IPS-NIHi11 (cell line): ENCODE measurements around the gene PTGIR.
"Not testable (repeated sequence)": the region's sequence is repeated elsewhere in the genome, so short reads cannot be mapped to it uniquely, and the experiment has no call there.

Experiments
- DNase-seq: peaks from one replicate; pipeline ENCODE4 v3.0.0; 2012; ENCODE audit warnings: mixed read lengths, low spot score

The PTGIR gene

GRCh38 chr19:46637224-46637623, 12.3 kb upstream of the PTGIR start:
- DNase-seq: no peak

GRCh38 chr19:46635920-46636761, 11.3 kb upstream of the PTGIR start, which contains the start of gene GNG8:
Gene GNG8, minus strand, starts transcription at chr19:46636202. Its CDS starts 1,520 bp downstream, at chr19:46634682.
- DNase-seq: peak; percentile 20

GRCh38 chr19:46634656-46635218, 9.8 kb upstream of the PTGIR start:
- DNase-seq: peak; percentile 29

GRCh38 chr19:46634045-46634655, 9.3 kb upstream of the PTGIR start:
- DNase-seq: peak; percentile 97

- no peak for DNase-seq
These were observed 8.2 kb upstream of the PTGIR start for GRCh38 chr19:46633130-46633529.

- DNase-seq: no peak
These were observed 6.6 kb upstream of the PTGIR start for GRCh38 chr19:46631481-46631880.

GRCh38 chr19:46630586-46631205, 5.8 kb upstream of the PTGIR start:
- DNase-seq: no peak

- DNase-seq: no peak
These were observed 4.7 kb upstream of the PTGIR start for GRCh38 chr19:46629546-46630025.

GRCh38 chr19:46628970-46629369, 4.1 kb upstream of the PTGIR start:
- DNase-seq: not testable (repeated sequence)

GRCh38 chr19:46626446-46626845, 1.6 kb upstream of the PTGIR start:
- DNase-seq: no peak

- DNase-seq: no peak
These were observed 842 bp upstream of the PTGIR start for GRCh38 chr19:46625731-46626130.

GRCh38 chr19:46623915-46624502, 880 bp downstream of the PTGIR start:
- no peak for DNase-seq

GRCh38 chr19:46622118-46622446, 2.8 kb downstream of the PTGIR start:
- DNase-seq: no peak

GRCh38 chr19:46621191-46622117, 3.4 kb downstream of the PTGIR start:
- no peak for DNase-seq

- DNase-seq: no peak
These were observed 4.2 kb downstream of the PTGIR start for GRCh38 chr19:46620716-46621115.

GRCh38 chr19:46620267-46620666, 4.6 kb downstream of the PTGIR start:
- no peak for DNase-seq

GRCh38 chr19:46618670-46619231, 6.1 kb downstream of the PTGIR start:
- no peak for DNase-seq

GRCh38 chr19:46617601-46618000, 7.3 kb downstream of the PTGIR start:
- no peak for DNase-seq

- DNase-seq: peak; percentile 86
These were observed 8.1 kb downstream of the PTGIR start for GRCh38 chr19:46616631-46617322.

GRCh38 chr19:46615966-46616365, 8.9 kb downstream of the PTGIR start:
- no peak for DNase-seq
